ENCODE results near the gene NCKAP5L.

Gene NCKAP5L

DNA sequence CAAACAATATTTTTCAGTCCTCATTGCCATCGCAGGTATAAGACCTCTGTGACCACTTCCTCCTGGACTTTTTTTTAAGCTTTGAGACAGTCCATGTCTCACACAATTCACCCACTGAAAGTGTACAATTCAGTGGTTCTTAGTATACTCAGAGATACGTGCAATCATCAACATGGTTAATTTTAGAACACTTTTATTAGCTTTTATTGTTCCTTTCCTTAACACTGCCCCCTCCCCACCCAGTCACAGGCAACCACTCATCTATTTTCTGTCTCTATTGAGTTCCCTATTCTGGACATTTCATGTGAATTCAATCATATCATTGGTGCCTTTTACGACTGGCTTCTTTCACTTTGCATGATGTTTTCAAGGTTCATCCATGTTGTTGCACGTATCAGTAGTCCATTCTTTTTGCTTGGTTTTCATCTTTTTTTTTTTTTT is 16.2 kb downstream of the NCKAP5L start:
- H3K4me3 ChIP-seq (ENCODE audit: low read depth, low read length), result peak overlapping the region; percentile 40
- TF ChIP-seq, protein P1, sequence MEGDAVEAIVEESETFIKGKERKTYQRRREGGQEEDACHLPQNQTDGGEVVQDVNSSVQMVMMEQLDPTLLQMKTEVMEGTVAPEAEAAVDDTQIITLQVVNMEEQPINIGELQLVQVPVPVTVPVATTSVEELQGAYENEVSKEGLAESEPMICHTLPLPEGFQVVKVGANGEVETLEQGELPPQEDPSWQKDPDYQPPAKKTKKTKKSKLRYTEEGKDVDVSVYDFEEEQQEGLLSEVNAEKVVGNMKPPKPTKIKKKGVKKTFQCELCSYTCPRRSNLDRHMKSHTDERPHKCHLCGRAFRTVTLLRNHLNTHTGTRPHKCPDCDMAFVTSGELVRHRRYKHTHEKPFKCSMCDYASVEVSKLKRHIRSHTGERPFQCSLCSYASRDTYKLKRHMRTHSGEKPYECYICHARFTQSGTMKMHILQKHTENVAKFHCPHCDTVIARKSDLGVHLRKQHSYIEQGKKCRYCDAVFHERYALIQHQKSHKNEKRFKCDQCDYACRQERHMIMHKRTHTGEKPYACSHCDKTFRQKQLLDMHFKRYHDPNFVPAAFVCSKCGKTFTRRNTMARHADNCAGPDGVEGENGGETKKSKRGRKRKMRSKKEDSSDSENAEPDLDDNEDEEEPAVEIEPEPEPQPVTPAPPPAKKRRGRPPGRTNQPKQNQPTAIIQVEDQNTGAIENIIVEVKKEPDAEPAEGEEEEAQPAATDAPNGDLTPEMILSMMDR (IDR thresholded peaks at IDR 0.05; ENCODE audit: insufficient read depth, low read depth, low read length, missing control alignments), result no peak
- peak; percentile 52 for DNase-seq (ENCODE audit: low read depth)

- DNase-seq (ENCODE audit: low read depth), result no peak
Measured at GRCh38 chr12:49811136-49811535, 17.1 kb downstream of the NCKAP5L start.

GRCh38 chr12:49809906-49810389 is 18.3 kb downstream of the NCKAP5L start:
- no peak for DNase-seq (ENCODE audit: low read depth)
- TF ChIP-seq, protein P1 (IDR thresholded peaks at IDR 0.05; ENCODE audit: insufficient read depth, low read depth, low read length, missing control alignments), result no peak
- H3K4me3 ChIP-seq (ENCODE audit: low read depth, low read length), result no peak overlapping the region

More at GRCh38 chr12:49811136-49811535, 17.1 kb downstream of the NCKAP5L start:
- TF ChIP-seq, protein P1 (IDR thresholded peaks at IDR 0.05; ENCODE audit: insufficient read depth, low read depth, low read length, missing control alignments), result no peak
- H3K4me3 ChIP-seq (ENCODE audit: low read depth, low read length), result no peak overlapping the region

GRCh38 chr12:49809381-49809905 is 18.8 kb downstream of the NCKAP5L start:
- H3K4me3 ChIP-seq (ENCODE audit: low read depth, low read length), result no peak overlapping the region
- TF ChIP-seq, protein P1 (IDR thresholded peaks at IDR 0.05; ENCODE audit: insufficient read depth, low read depth, low read length, missing control alignments), result no peak
- no peak for DNase-seq (ENCODE audit: low read depth)

GRCh38 chr12:49808686-49809380 is 19.4 kb downstream of the NCKAP5L start:
- no peak for DNase-seq (ENCODE audit: low read depth)
- no peak overlapping the region for H3K4me3 ChIP-seq (ENCODE audit: low read depth, low read length)
- TF ChIP-seq, protein P1 (IDR thresholded peaks at IDR 0.05; ENCODE audit: insufficient read depth, low read depth, low read length, missing control alignments), result no peak

DNA sequence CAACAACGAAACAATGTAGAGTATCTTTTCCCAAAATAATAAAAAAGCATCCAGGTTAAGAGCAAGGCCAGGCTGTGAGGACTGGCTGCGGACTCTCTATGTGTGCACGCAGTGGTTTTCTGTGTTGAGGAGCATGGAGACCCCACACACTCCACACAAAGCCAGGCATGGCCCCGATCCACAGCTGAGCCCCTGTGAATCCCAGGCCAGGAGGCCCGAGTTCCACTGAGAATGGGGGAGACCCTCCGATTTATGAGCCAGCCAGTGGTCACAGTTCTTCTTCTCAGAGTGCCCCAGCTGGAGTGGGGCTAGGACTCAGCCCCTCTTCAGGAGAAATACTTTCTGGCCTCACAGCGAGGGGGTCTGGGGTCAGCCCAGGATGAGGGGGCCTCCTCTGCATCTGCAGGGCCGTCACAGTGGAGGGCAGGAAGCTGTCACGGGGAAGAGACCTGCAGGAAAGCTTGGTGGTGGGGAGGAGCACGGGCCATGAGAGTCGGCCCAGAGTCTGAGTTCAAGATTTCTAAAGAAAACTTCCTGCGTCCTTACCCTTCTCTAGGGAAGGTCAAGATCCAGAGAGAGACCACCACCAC is 20.1 kb downstream of the NCKAP5L start:
- TF ChIP-seq, protein P1 (IDR thresholded peaks at IDR 0.05; ENCODE audit: insufficient read depth, low read depth, low read length, missing control alignments), result no peak
- no peak for DNase-seq (ENCODE audit: low read depth)
- no peak overlapping the region for H3K4me3 ChIP-seq (ENCODE audit: low read depth, low read length)

All from GM12865 (cell line).